Smooth muscle cell (in vitro differentiated cells): ENCODE data around the gene CSKMT. TPM values are rescaled to one million over a fixed set of nuclear protein-coding genes. Genes with fewer than 3 reads are reported as not detected.

ENCODE experiments used
- DNase-seq: peaks from one replicate; lab custom pipeline; 2025; ENCODE audit not compliant: unreplicated experiment; lab: John Stamatoyannopoulos, UW
- H2AFZ ChIP-seq: fragments of 200-600 bp; sonication (generic); 2 replicates; pipeline ENCODE4 v1.6.0; 2016; ENCODE audit warnings: antibody characterized with exemption, low read depth, mild to moderate bottlenecking
- H3F3A ChIP-seq: fragments of 200-600 bp; sonication (generic); 2 replicates; pipeline ENCODE4 v1.6.0; 2017; ENCODE audit warnings: antibody characterized with exemption, low read depth
- H3K27ac ChIP-seq: fragments of 200-600 bp; sonication (generic); 2 replicates; pipeline ENCODE4 v1.5.1; 2016; ENCODE audit warnings: low read depth, mild to moderate bottlenecking
- H3K27me3 ChIP-seq: fragments of 200-600 bp; sonication (generic); 2 replicates; pipeline ENCODE4 v1.6.1; 2016; ENCODE audit warnings: low read depth, mild to moderate bottlenecking
- H3K36me3 ChIP-seq: fragments of 200-600 bp; sonication (generic); 2 replicates; pipeline ENCODE4 v1.5.1; 2016; ENCODE audit warnings: low read depth
- H3K4me1 ChIP-seq: fragments of 200-600 bp; sonication (generic); 2 replicates; pipeline ENCODE4 v1.5.1; 2016; ENCODE audit warnings: low read depth
- H3K4me2 ChIP-seq: fragments of 200-600 bp; sonication (generic); 2 replicates; pipeline ENCODE4 v1.6.0; 2016; ENCODE audit warnings: mild to moderate bottlenecking
- H3K4me3 ChIP-seq: fragments of 200-600 bp; sonication (generic); 2 replicates; pipeline ENCODE4 v1.5.1; 2016; ENCODE audit warnings: mild to moderate bottlenecking
- H3K79me2 ChIP-seq: fragments of 200-600 bp; sonication (generic); 2 replicates; pipeline ENCODE4 v1.6.0; 2016; ENCODE audit warnings: low read depth, mild to moderate bottlenecking
- H3K9ac ChIP-seq: fragments of 200-600 bp; sonication (generic); 2 replicates; pipeline ENCODE4 v1.6.0; 2016; ENCODE audit warnings: low read depth
- H3K9me3 ChIP-seq: fragments of 200-600 bp; sonication (generic); replicated peaks from 2 replicates; pipeline ENCODE4 v1.5.1; 2016; ENCODE audit warnings: low read depth
- H4K20me1 ChIP-seq: fragments of 200-600 bp; sonication (generic); 2 replicates; pipeline ENCODE4 v1.6.0; 2016; ENCODE audit warnings: low read depth
- WGBS: methylation state at CpG from one replicate; pipeline ENCODE4 v1.1.7; 2016; ENCODE audit warnings: low lambda C conversion rate; 5-methylcytosine and 5-hydroxymethylcytosine counted together
- polyA plus RNA-seq: library from polyadenylated mRNA; unstranded; fragments of >200 nt; fragmentation: Nextera tagmentation; extraction: Ambion mirVana; gene quantifications from 2 replicates; pipeline ENCODE4 v1.2.1, GENCODE V29; 2016
- total RNA-seq: library from RNA; depleted of rRNA; stranded (reverse); fragments of >200 nt; gene quantifications from 2 replicates; pipeline ENCODE4 v1.2.3, GENCODE V29; 2014
- TF ChIP-seq, protein P1 (sequence below): fragments of 200-600 bp; sonication (generic); IDR thresholded peaks from 2 replicates; pipeline ENCODE4 v1.5.1; 2017; ENCODE audit warnings: borderline replicate concordance, mild to moderate bottlenecking, antibody characterized with exemption; ENCODE audit not compliant: insufficient read depth, poor library complexity, severe bottlenecking

The CSKMT gene
- total and polyA plus RNA-seq, 2 experiments from 2014 or later: 1.4 to 4.9 TPM

DNA sequence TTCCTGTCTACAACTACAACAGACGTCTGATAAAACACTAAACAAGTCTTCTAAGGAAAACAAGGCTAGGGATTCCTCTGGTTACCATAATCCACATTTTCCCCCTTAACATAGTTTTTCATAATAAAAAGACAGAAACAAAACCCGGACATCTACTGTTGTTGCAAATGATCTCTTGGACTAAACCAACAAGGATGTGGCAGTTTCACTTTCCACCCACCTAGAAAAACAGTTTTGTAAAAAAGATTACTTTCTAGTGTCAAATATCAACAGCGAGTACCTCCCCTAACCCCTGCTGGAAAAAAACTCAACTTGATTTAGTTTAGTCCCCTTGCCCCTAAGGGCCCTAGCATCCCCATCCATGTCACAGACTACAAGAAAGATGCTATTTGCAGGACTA is 47.7 kb downstream of the CSKMT start:
- H3K36me3 ChIP-seq: no peaks in the 10 kb centered on the region
- H3K27me3 ChIP-seq: no peaks in the 10 kb centered on the region
- peaks cover 60% of the 10 kb centered on the region for H3F3A ChIP-seq
- no peaks in the 10 kb centered on the region for H4K20me1 ChIP-seq
- no peak overlapping the region for H2AFZ ChIP-seq
- H3K4me3 ChIP-seq: no peak overlapping the region
- no peaks in the 10 kb centered on the region for H3K9me3 ChIP-seq
- peaks cover 14% of the 10 kb centered on the region for H3K79me2 ChIP-seq
- WGBS: 92% methylated on average over 3 of the region's 3 CpGs
- no peak for DNase-seq
- peaks cover 15% of the 10 kb centered on the region for H3K4me1 ChIP-seq
- no peak overlapping the region for H3K4me2 ChIP-seq
- TF ChIP-seq, protein P1, sequence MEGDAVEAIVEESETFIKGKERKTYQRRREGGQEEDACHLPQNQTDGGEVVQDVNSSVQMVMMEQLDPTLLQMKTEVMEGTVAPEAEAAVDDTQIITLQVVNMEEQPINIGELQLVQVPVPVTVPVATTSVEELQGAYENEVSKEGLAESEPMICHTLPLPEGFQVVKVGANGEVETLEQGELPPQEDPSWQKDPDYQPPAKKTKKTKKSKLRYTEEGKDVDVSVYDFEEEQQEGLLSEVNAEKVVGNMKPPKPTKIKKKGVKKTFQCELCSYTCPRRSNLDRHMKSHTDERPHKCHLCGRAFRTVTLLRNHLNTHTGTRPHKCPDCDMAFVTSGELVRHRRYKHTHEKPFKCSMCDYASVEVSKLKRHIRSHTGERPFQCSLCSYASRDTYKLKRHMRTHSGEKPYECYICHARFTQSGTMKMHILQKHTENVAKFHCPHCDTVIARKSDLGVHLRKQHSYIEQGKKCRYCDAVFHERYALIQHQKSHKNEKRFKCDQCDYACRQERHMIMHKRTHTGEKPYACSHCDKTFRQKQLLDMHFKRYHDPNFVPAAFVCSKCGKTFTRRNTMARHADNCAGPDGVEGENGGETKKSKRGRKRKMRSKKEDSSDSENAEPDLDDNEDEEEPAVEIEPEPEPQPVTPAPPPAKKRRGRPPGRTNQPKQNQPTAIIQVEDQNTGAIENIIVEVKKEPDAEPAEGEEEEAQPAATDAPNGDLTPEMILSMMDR: no peak
- peak overlapping the region; percentile 11 for H3K27ac ChIP-seq
- H3K9ac ChIP-seq: no peak overlapping the region

DNA sequence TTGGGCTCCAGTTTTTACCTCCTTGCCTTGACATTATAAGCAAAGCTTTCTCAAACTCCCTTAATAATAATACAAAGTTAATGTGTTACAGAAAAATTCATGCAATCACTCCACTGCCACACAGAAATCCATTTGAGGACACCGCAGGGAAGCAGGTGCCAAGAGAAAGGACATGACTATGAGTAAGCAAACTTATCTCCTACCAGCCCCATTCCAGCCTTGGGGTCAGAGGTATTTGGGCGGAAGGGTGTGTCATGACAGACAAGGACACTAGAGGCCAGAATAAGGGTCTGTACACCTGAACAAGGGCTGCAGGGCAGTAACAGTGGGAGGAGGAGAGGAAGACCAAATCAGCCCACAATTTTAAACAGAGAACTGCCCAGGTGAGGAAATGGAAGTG is 48.2 kb downstream of the CSKMT start:
- Histone ChIP-seq H2AFZ (no peak overlapping the region), H3K9ac (no peak overlapping the region), H3K79me2 (peaks cover 18% of the 10 kb centered on the region), H3K27ac (peak overlapping the region; percentile 11), H3F3A (peaks cover 55% of the 10 kb centered on the region), H3K36me3 (no peaks in the 10 kb centered on the region), H3K9me3 (no peaks in the 10 kb centered on the region), H3K4me2 (no peak overlapping the region), H3K4me3 (no peak overlapping the region), H3K4me1 (peaks cover 14% of the 10 kb centered on the region), H3K27me3 (no peaks in the 10 kb centered on the region), H4K20me1 (no peaks in the 10 kb centered on the region)
- TF ChIP-seq, protein P1: no peak
- DNase-seq: no peak
- WGBS: 97% methylated on average over 2 of the region's 2 CpGs

DNA sequence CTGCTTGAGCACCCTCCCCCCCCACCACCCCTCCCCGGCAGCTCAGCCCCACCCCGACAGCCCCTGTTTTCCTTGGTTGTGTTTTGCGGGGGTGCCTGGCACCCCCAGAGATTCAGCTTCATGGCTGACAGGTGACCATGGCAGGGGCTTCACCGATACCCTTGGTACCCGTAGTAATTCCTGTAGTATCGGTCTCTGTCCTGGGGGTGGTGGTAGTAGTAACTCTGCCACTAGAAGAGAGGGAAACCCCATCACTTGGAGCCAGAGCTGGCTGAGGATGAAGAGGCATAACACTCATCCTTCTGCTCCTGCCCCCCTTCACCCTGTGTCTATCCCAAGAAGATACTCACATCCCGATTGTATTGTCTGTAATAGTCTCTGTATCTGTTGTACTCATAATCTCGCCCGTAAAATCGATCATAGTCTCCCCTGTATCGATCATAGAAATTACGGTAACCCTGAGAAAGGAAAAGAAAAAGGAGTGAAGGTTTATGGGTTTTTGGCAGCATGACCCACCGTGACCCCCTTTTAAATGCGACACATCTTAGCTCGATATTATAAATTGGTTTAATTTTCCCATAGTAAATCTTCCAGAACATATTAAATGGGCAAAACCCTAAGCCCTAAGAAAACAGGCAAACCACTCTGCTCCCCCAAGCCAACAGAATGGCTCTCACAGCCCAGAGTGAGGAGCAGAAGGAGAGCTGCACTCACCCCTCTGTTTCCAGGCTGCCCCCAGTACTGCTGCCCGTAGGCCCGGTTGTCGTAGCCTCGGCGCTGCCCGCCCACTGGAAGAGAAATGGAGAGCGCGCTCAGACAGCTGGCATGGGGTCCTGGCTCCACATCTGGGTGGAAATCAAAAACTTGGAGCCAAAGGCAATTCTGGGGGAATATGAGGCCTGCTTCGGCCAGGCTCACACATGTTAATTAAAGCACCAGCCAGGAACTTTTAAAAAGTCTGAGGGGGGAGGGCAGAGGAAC is 50.3 kb downstream of the CSKMT start:
- Histone ChIP-seq H3K9ac (no peak overlapping the region), H3K79me2 (peaks cover 38% of the 10 kb centered on the region), H3K27me3 (no peaks in the 10 kb centered on the region), H3K4me3 (no peak overlapping the region), H3K27ac (no peak overlapping the region), H2AFZ (no peak overlapping the region), H3F3A (peaks cover 48% of the 10 kb centered on the region), H3K9me3 (no peaks in the 10 kb centered on the region), H3K4me2 (no peak overlapping the region), H3K4me1 (peaks cover 1% of the 10 kb centered on the region), H4K20me1 (no peaks in the 10 kb centered on the region), H3K36me3 (peaks cover 10% of the 10 kb centered on the region)
- no peak for DNase-seq
- TF ChIP-seq, protein P1: no peak
- WGBS: 94% methylated on average over 23 of the region's 24 CpGs
